Measurements from ENCODE around the gene RNF213. TPM values are rescaled to one million over a fixed set of nuclear protein-coding genes. Genes with fewer than 3 reads are reported as not detected.

RNF213 gene
- total and polyA plus RNA-seq, 9 donors, result 21.5 to 89.1 (median 50.8) TPM

- peak overlapping the region; percentile 54 to 87 for H3K27ac ChIP-seq
- 31 to 38% (median 34%) methylated on average over 18 of the region's 18 CpGs for WGBS, 3 donors
- no peaks in the 10 kb centered on the region for H3K27me3 ChIP-seq
- H3K4me1 ChIP-seq (ENCODE audit: insufficient read depth), result peaks cover 13% of the 10 kb centered on the region
- DNase-seq, result peak in 1 of 5 donors; percentile 48
- H3K4me3 ChIP-seq, result peak overlapping the region; percentile 58
- H3K9me3 ChIP-seq, result no peaks in the 10 kb centered on the region
- intact Hi-C loops (cut with DNase I), result loop anchor here in 2 of 4 donors (2.0 to 10.0 kb wide), 2 partner anchors 39 to 95 kb away; partner anchors contain the start of genes SGSH (in 1 of the 2) and SLC26A11 (in 1 of the 2)
- H3K36me3 ChIP-seq, result no peaks in the 10 kb centered on the region
- no peak for TF ChIP-seq EP300 (IDR thresholded peaks at IDR 0.05)
- no peak for TF ChIP-seq CTCF (IDR thresholded peaks at IDR 0.05)
- no peak for TF ChIP-seq POLR2A (IDR thresholded peaks at IDR 0.05)
Measured at GRCh38 chr17:80259457-80260068, 1.1 kb upstream of the RNF213 start.

GRCh38 chr17:80260069-80260535, 550 bp upstream of the RNF213 start:
- intact Hi-C loops (cut with DNase I), result loop anchor here in 2 of 4 donors (2.0 to 10.0 kb wide), 2 partner anchors 39 to 95 kb away; partner anchors contain the start of genes SGSH (in 1 of the 2) and SLC26A11 (in 1 of the 2)
- H3K9me3 ChIP-seq, result no peaks in the 10 kb centered on the region
- TF ChIP-seq EP300 (IDR thresholded peaks at IDR 0.05) (no peak), POLR2A (IDR thresholded peaks at IDR 0.05) (no peak), CTCF (IDR thresholded peaks at IDR 0.05) (peak in 1 of 3 donors; percentile 22)
- H3K27ac ChIP-seq, result peak overlapping the region; percentile 54 to 87
- peak overlapping the region; percentile 58 for H3K4me3 ChIP-seq
- H3K36me3 ChIP-seq, result no peaks in the 10 kb centered on the region
- 0 to 1% (median 1%) methylated on average over 26 to 63 of the region's 63 CpGs for WGBS, 3 donors
- H3K27me3 ChIP-seq, result no peaks in the 10 kb centered on the region
- peaks cover 16% of the 10 kb centered on the region for H3K4me1 ChIP-seq (ENCODE audit: insufficient read depth)
- DNase-seq, result peak; percentile 66 to 84 (median 73)

GRCh38 chr17:80261159-80261894, 675 bp downstream of the RNF213 start:
- WGBS, 3 donors, result 5 to 7% (median 6%) methylated on average over 39 to 45 of the region's 45 CpGs
- Histone ChIP-seq H3K9me3 (no peaks in the 10 kb centered on the region), H3K4me3 (peak overlapping the region; percentile 65), H3K36me3 (no peaks in the 10 kb centered on the region), H3K4me1 (ENCODE audit: insufficient read depth) (peaks cover 16% of the 10 kb centered on the region), H3K27me3 (no peaks in the 10 kb centered on the region), H3K27ac (peak overlapping the region; percentile 96 to 98)
- TF ChIP-seq CTCF (IDR thresholded peaks at IDR 0.05), result no peak
- TF ChIP-seq POLR2A (IDR thresholded peaks at IDR 0.05), result no peak
- TF ChIP-seq EP300 (IDR thresholded peaks at IDR 0.05), result no peak
- peak; percentile 55 to 75 (median 66) for DNase-seq
- intact Hi-C loops (cut with DNase I), result loop anchor here in 2 of 4 donors (2.0 to 10.0 kb wide), 2 partner anchors 41 to 93 kb away; partner anchors contain the start of genes SGSH (in 1 of the 2) and SLC26A11 (in 1 of the 2)

- TF ChIP-seq POLR2A (IDR thresholded peaks at IDR 0.05) (no peak), EP300 (IDR thresholded peaks at IDR 0.05) (no peak), CTCF (IDR thresholded peaks at IDR 0.05) (no peak)
- H3K4me1 ChIP-seq (ENCODE audit: insufficient read depth), result peaks cover 16% of the 10 kb centered on the region
Measured at GRCh38 chr17:80261895-80262279, 1.2 kb downstream of the RNF213 start.

More at GRCh38 chr17:80261895-80262279, 1.2 kb downstream of the RNF213 start:
- Histone ChIP-seq H3K4me3 (peak overlapping the region; percentile 65), H3K9me3 (no peaks in the 10 kb centered on the region), H3K36me3 (no peaks in the 10 kb centered on the region), H3K27me3 (no peaks in the 10 kb centered on the region), H3K27ac (peak overlapping the region in 1 of 2 donors; percentile 96)
- intact Hi-C loops (cut with DNase I), result loop anchor here in 2 of 4 donors (2.0 to 10.0 kb wide), 2 partner anchors 41 to 93 kb away; partner anchors contain the start of genes SGSH (in 1 of the 2) and SLC26A11 (in 1 of the 2)
- no peak for DNase-seq
- 43 to 54% (median 53%) methylated on average over 8 of the region's 8 CpGs for WGBS, 3 donors
